GM12878 (cell line): ENCODE measurements around the gene PPP1R1C. TPM values are rescaled to one million over a fixed set of nuclear protein-coding genes. Genes with fewer than 3 reads are reported as not detected.

Source experiments
- ATAC-seq: fragments of 200-7000 bp; cut with Tn5 transposase; 3 replicates; pipeline ENCODE4 v1.9.1; 2020; ENCODE audit warnings: mild to moderate bottlenecking, moderate library complexity
- BruUV-seq: library from RNA; stranded (reverse); fragments of 400-500 nt; replicated peaks from 2 replicates; lab custom pipeline; 2021; lab: Mats Ljungman, UMichigan
- CTCF ChIA-PET: fragments of 300-600 bp; sonication (Branson Sonifier 250); formaldehyde crosslinking; extraction: SDS; loops from one replicate; lab custom pipeline; 2021; ENCODE audit warnings: inconsistent platforms; lab: Yijun Ruan, JAX
- POLR2A ChIA-PET: fragments of 350-600 bp; formaldehyde crosslinking; extraction: SDS; loops from one replicate; lab custom pipeline; 2021; ENCODE audit warnings: inconsistent platforms; lab: Charles Lee
- RAD21 ChIA-PET: fragments of 300-600 bp; sonication (Branson Sonifier 250); formaldehyde crosslinking; loops from one replicate; lab custom pipeline; 2023; ENCODE audit warnings: antibody characterized with exemption; ENCODE audit not compliant: unreplicated experiment; lab: Charles Lee
- SMC1A ChIA-PET: fragments of 300-600 bp; sonication (Branson Sonifier 250); formaldehyde crosslinking; loops from one replicate; lab custom pipeline; 2023; ENCODE audit not compliant: unreplicated experiment, uncharacterized antibody; lab: Charles Lee
- DNase-seq: peaks from one replicate; pipeline ENCODE4 v3.0.0-alpha.2; 2011; ENCODE audit warnings: low read depth, low spot score
- FAIRE-seq: peaks from 3 replicates; lab custom pipeline; 2011; peaks lifted over from hg19 to GRCh38; lab: Jason Lieb, UNC
- H2AFZ ChIP-seq: 2 replicates; pipeline ENCODE4 v1.6.0; 2011; ENCODE audit warnings: low read depth, low read length, control low read depth; ENCODE audit not compliant: control insufficient read depth
- H3K27ac ChIP-seq: 2 replicates; pipeline ENCODE4 v1.5.1; 2011; ENCODE audit warnings: control low read depth; ENCODE audit not compliant: control insufficient read depth, insufficient read depth
- H3K27me3 ChIP-seq, 2 experiments: replicated peaks in 1 of 2; 2 replicates each; pipeline versions ENCODE4 v1.6.0 to v1.6.1; 2011; ENCODE audit warnings: low read length in 1 of 2; ENCODE audit not compliant: control insufficient read depth in 2 of 2, insufficient read depth in 2 of 2
- H3K36me3 ChIP-seq, 2 experiments: 2 replicates each; pipeline ENCODE4 v1.5.1; 2011; ENCODE audit warnings: low read length in 1 of 2; ENCODE audit not compliant: control insufficient read depth in 2 of 2, insufficient read depth in 2 of 2
- H3K4me1 ChIP-seq: 2 replicates; pipeline ENCODE4 v1.6.1; 2011; ENCODE audit warnings: mild to moderate bottlenecking, low read length, moderate library complexity, mixed read lengths; ENCODE audit not compliant: control insufficient read depth, insufficient read depth
- H3K4me2 ChIP-seq: 2 replicates; pipeline ENCODE4 v1.6.0; 2011; ENCODE audit warnings: control low read depth; ENCODE audit not compliant: control insufficient read depth, insufficient read depth
- H3K4me3 ChIP-seq: fragments of 200-600 bp; sonication (generic); 2 replicates; pipeline ENCODE4 v1.5.1; 2016
- H3K79me2 ChIP-seq: 2 replicates; pipeline ENCODE4 v1.6.0; 2011; ENCODE audit warnings: low read length; ENCODE audit not compliant: control insufficient read depth, insufficient read depth
- H3K9ac ChIP-seq: 2 replicates; pipeline ENCODE4 v1.8.0; 2011; ENCODE audit warnings: low read length, control low read depth, mixed read lengths; ENCODE audit not compliant: control insufficient read depth, insufficient read depth
- H3K9me3 ChIP-seq: replicated peaks from 3 replicates; pipeline ENCODE4 v1.5.1; 2011; ENCODE audit warnings: mild to moderate bottlenecking, low read length; ENCODE audit not compliant: control insufficient read depth, insufficient read depth
- H4K20me1 ChIP-seq: 2 replicates; pipeline ENCODE4 v1.6.0; 2011; ENCODE audit not compliant: control insufficient read depth, insufficient read depth
- BHLHE40 ChIP-seq, 2 experiments: fragments of 450-650 bp in 1 of 2; IDR thresholded peaks; 2 replicates each; pipeline ENCODE4 v1.6.1; 2011 to 2017; ENCODE audit warnings: low read depth in 2 of 2, borderline replicate concordance in 1 of 2, improper control_type of control experiment in 1 of 2, low read length in 1 of 2, mild to moderate bottlenecking in 1 of 2
- BMI1 ChIP-seq: fragments of 450-650 bp; IDR thresholded peaks from 2 replicates; pipeline ENCODE4 v1.6.1; 2016; ENCODE audit warnings: mild to moderate bottlenecking, moderate library complexity, borderline replicate concordance
- CUX1 ChIP-seq: IDR thresholded peaks from 2 replicates; pipeline ENCODE4 v1.6.1; 2012; ENCODE audit warnings: improper control_type of control experiment, low read depth, low read length; ENCODE audit not compliant: insufficient replicate concordance
- EP300 ChIP-seq, 2 experiments: fragments of 150-350 bp in 1 of 2; IDR thresholded peaks; 2 replicates each; pipeline ENCODE4 v1.6.1; 2011 to 2012; ENCODE audit warnings: low read depth in 2 of 2, low read length in 2 of 2, borderline replicate concordance in 1 of 2, improper control_type of control experiment in 1 of 2, inconsistent platforms in 1 of 2; ENCODE audit not compliant: control insufficient read depth in 1 of 2
- IKZF2 ChIP-seq, 2 experiments: fragments of 450-650 bp; IDR thresholded peaks; 2 replicates each; pipeline ENCODE4 v1.6.1; 2017; ENCODE audit warnings: mild to moderate bottlenecking in 2 of 2, moderate library complexity in 2 of 2
- JUNB ChIP-seq: IDR thresholded peaks from 2 replicates; pipeline ENCODE4 v1.6.1; 2016; ENCODE audit warnings: antibody characterized with exemption, mild to moderate bottlenecking
- MTA2 ChIP-seq: fragments of 450-650 bp; IDR thresholded peaks from 2 replicates; pipeline ENCODE4 v1.6.1; 2016; ENCODE audit warnings: low read depth, mild to moderate bottlenecking, moderate library complexity
- NFYB ChIP-seq: IDR thresholded peaks from 2 replicates; pipeline ENCODE4 v1.6.1; 2011; ENCODE audit warnings: low read depth, mild to moderate bottlenecking, low read length, improper control_type of control experiment, moderate library complexity; ENCODE audit not compliant: insufficient read depth
- PAX5 ChIP-seq: IDR thresholded peaks from 2 replicates; pipeline ENCODE4 v1.6.1; 2011; ENCODE audit warnings: low read depth, low read length, borderline replicate concordance
- RELA ChIP-seq: fragments of 450-650 bp; IDR thresholded peaks from 2 replicates; pipeline ENCODE4 v1.8.0; 2014; ENCODE audit warnings: borderline replicate concordance; ENCODE audit not compliant: partially characterized antibody
- SREBF2 ChIP-seq: IDR thresholded peaks from 2 replicates; pipeline ENCODE4 v1.6.1; 2012; ENCODE audit warnings: mild to moderate bottlenecking, low read length
- WGBS: methylation state at CpG from one replicate; pipeline ENCODE4 v1.1.6; 2016; ENCODE audit warnings: low lambda C conversion rate; ENCODE audit not compliant: insufficient replicate concordance, insufficient coverage; ENCODE audit errors: missing lambda C conversion rate; 5-methylcytosine and 5-hydroxymethylcytosine counted together
- in situ Hi-C: fragments of 300-500 bp; cut with MboI; formaldehyde crosslinking; loops from 9 replicates; pipeline ENCODE4 v1.14.3; 2018; ENCODE audit warnings: mixed read lengths
- intact Hi-C: fragments of 100-400 bp; cut with micrococcal nuclease; formaldehyde crosslinking; loops from one replicate; pipeline ENCODE4 v1.14.2; 2022; ENCODE audit not compliant: unreplicated experiment
- polyA plus RNA-seq, 11 experiments: library from polyadenylated mRNA; depleted of rRNA in 4 of 11; unstranded in 6 of 11; stranded (reverse) in 5 of 11; fragments of >200 nt; fragmentation: Nextera tagmentation in 4 of 11; fragmentation: Illumina TruSeq in 1 of 11; extraction: Ambion mirVana in 4 of 11; extraction: Trizol in 1 of 11; gene quantifications; 1 replicate in 1 of 11; 2 replicates in 10 of 11; pipeline versions ENCODE4 v1.2.1 to v1.2.3, GENCODE V29; 2011 to 2016; ENCODE audit warnings: inconsistent platforms in 2 of 11, missing spikeins in 2 of 11, low read depth in 1 of 11
- total RNA-seq, 4 experiments: library from RNA; depleted of rRNA in 3 of 4; stranded (reverse); fragments of >200 nt in 3 of 4; fragmentation: Illumina TruSeq in 1 of 4; extraction: Trizol in 1 of 4; gene quantifications; 2 replicates each; pipeline versions ENCODE4 v1.2.1 to v1.2.3, GENCODE V29; 2013 to 2021

Gene PPP1R1C
- total and polyA plus RNA-seq, 10 of the 15 experiments (the other 5 are each of a cell fraction or from before 2014, with no cell fraction given), result 0.11 TPM; not detected in 9

- no peak overlapping the region for H3K9ac ChIP-seq
- H2AFZ ChIP-seq, result no peak overlapping the region
- intact Hi-C loops (no loop called here), in situ Hi-C loops (no loop called here)
- CTCF ChIA-PET, result interaction anchor here (1.7 to 5.9 kb wide), 2 partner anchors 120 to 215 kb away, joined by 6 to 35 read pairs; no protein-coding TSS in a partner anchor
- H3K4me2 ChIP-seq, result no peak overlapping the region
- POLR2A ChIA-PET, result no interaction called here
- no peaks in the 10 kb centered on the region for H3K27me3 ChIP-seq
- no peak overlapping the region for H3K4me3 ChIP-seq
- ATAC-seq (peak; percentile 18; the same call in 1 of the 3 replicates), DNase-seq (no peak), FAIRE-seq (no peak)
- H3K4me1 ChIP-seq, result no peaks in the 10 kb centered on the region
- no peaks in the 10 kb centered on the region for H3K79me2 ChIP-seq
- 0 out of 2 replicates have a peak, but pooled peaks have one; percentile 14 for TF ChIP-seq MTA2
- TF ChIP-seq NFYB, result no peak
- 0 out of 4 replicates have a peak, but pooled peaks of 1 of the 2 experiments have one; percentile 11 for TF ChIP-seq IKZF2 (IDR thresholded peaks at IDR 0.05)
- TF ChIP-seq JUNB, result 0 out of 2 replicates have a peak, but pooled peaks have one; percentile 24
- 12% methylated on average over 4 of the region's 4 CpGs for WGBS
- no peaks in the 10 kb centered on the region for H3K9me3 ChIP-seq
- RAD21 ChIA-PET, result interaction anchor here (0.6 to 1.3 kb wide), 2 partner anchors 120 to 206 kb away, joined by 3 read pairs; no protein-coding TSS in a partner anchor
- H3K36me3 ChIP-seq, result no peaks in the 10 kb centered on the region
- SMC1A ChIA-PET, result interaction anchor here (0.8 to 3.5 kb wide), 3 partner anchors 21 to 121 kb away, joined by 4 to 18 read pairs (median 4); no protein-coding TSS in a partner anchor
- no TSS peak for BruUV-seq
- no peak overlapping the region for H3K27ac ChIP-seq
- H4K20me1 ChIP-seq, result no peaks in the 10 kb centered on the region
These were observed 28.0 kb upstream of the PPP1R1C start for GRCh38 chr2:181957668-181958067.

DNA sequence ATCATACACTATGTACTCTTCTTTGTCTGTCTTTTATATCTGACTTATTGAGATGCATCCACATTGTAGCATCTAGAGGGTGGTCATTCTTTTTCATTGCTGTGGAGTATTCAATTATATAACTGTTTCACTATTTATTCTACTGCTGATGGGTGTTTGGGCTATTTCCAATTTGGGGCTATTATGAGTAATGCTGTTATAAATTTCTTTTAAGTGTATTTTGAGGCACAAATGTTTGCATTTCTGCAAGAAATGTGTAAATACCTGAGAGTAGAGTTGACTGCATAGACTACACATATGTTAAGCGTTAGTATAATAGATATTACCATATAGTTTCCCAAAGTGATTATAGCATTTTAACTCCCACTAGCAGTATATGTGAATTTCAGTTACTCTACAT is 26.9 kb upstream of the PPP1R1C start:
- in situ Hi-C loops (no loop called here), intact Hi-C loops (no loop called here)
- no peak for FAIRE-seq
- Histone ChIP-seq H3K9ac (no peak overlapping the region), H3K27me3 (no peaks in the 10 kb centered on the region), H3K36me3 (no peaks in the 10 kb centered on the region), H3K27ac (no peak overlapping the region), H3K4me2 (no peak overlapping the region), H4K20me1 (no peaks in the 10 kb centered on the region), H3K79me2 (no peaks in the 10 kb centered on the region), H3K4me3 (no peak overlapping the region), H2AFZ (no peak overlapping the region), H3K9me3 (no peaks in the 10 kb centered on the region), H3K4me1 (no peaks in the 10 kb centered on the region)
- no peak for ATAC-seq
- WGBS, result 48% methylated on average over 1 of the region's 1 CpG
- ChIA-PET POLR2A (no interaction called here), SMC1A (interaction anchor here (0.8 to 3.5 kb wide), 4 partner anchors 22 to 120 kb away, joined by 3 to 18 read pairs (median 4); no protein-coding TSS in a partner anchor), RAD21 (no interaction called here), CTCF (interaction anchor here (1.1 to 5.9 kb wide), 2 partner anchors 62 to 119 kb away, joined by 3 to 35 read pairs; no protein-coding TSS in a partner anchor)
- BruUV-seq, result no TSS peak
- no peak for TF ChIP-seq SREBF2
- no peak for TF ChIP-seq CUX1
- TF ChIP-seq BHLHE40 (IDR thresholded peaks at IDR 0.05; ENCODE audit: borderline replicate concordance in 1 of 2, low read depth in 2 of 2, low read length in 1 of 2), result no peak
- no peak for TF ChIP-seq BMI1
- no peak for TF ChIP-seq RELA
- TF ChIP-seq PAX5, result no peak
- TF ChIP-seq EP300 (IDR thresholded peaks at IDR 0.05; ENCODE audit: borderline replicate concordance in 1 of 2, control insufficient read depth in 1 of 2, low read depth in 2 of 2, low read length in 2 of 2), result no peak
- DNase-seq, result no peak
